Coronary artery (tissue), 2 donors: ENCODE measurements around the gene FRMD4A.

ENCODE experiments used
- DNase-seq: peaks from one replicate; pipeline ENCODE4 v3.0.0-alpha.2; 2017; ENCODE audit warnings: low spot score
- H3K27ac ChIP-seq, 2 donors: fragments of 200-600 bp; sonication (generic); one replicate each; pipeline ENCODE4 v1.5.1; 2016 to 2019
- H3K4me3 ChIP-seq: fragments of 200-600 bp; sonication (generic); 2 replicates; pipeline ENCODE4 v1.5.1; 2016; ENCODE audit warnings: mild to moderate bottlenecking, moderate library complexity
- CTCF ChIP-seq: fragments of 200-600 bp; sonication (generic); IDR thresholded peaks from one replicate; pipeline ENCODE4 v1.5.1; 2019; ENCODE audit warnings: antibody characterized with exemption

The FRMD4A gene

GRCh38 chr10:13711291-13711690, 619.4 kb downstream of the FRMD4A start:
- no peak for TF ChIP-seq CTCF
- Histone ChIP-seq H3K4me3 (no peak overlapping the region), H3K27ac (no peak overlapping the region)
- DNase-seq, result no peak

- TF ChIP-seq CTCF, result no peak
- Histone ChIP-seq H3K27ac (no peak overlapping the region), H3K4me3 (no peak overlapping the region)
- DNase-seq, result no peak
These were observed 620.6 kb downstream of the FRMD4A start for GRCh38 chr10:13709931-13710650.

GRCh38 chr10:13708256-13708990, 622.3 kb downstream of the FRMD4A start:
- H3K27ac ChIP-seq, result peak overlapping the region in 1 of 2 donors; percentile 46
- no peak for TF ChIP-seq CTCF
- H3K4me3 ChIP-seq, result peak overlapping the region; percentile 65
- no peak for DNase-seq

- TF ChIP-seq CTCF, result no peak
- Histone ChIP-seq H3K27ac (peak overlapping the region in 1 of 2 donors; percentile 46), H3K4me3 (peak overlapping the region; percentile 65)
- DNase-seq, result peak; percentile 90
These were observed 623.4 kb downstream of the FRMD4A start for GRCh38 chr10:13707156-13707881.

- no peak for TF ChIP-seq CTCF
- DNase-seq, result no peak
- H3K4me3 ChIP-seq, result peak overlapping the region; percentile 65
- H3K27ac ChIP-seq, result peak overlapping the region in 1 of 2 donors; percentile 46
These were observed 624.1 kb downstream of the FRMD4A start for GRCh38 chr10:13706604-13707003.

GRCh38 chr10:13706175-13706574, 624.5 kb downstream of the FRMD4A start:
- no peak for DNase-seq
- H3K4me3 ChIP-seq, result peak overlapping the region; percentile 8
- H3K27ac ChIP-seq, result no peak overlapping the region
- TF ChIP-seq CTCF, result no peak
